HepG2 (cell line): ENCODE data around the gene IPP. TPM values are rescaled to one million over a fixed set of nuclear protein-coding genes. Genes with fewer than 3 reads are reported as not detected.

Experiments used
- ATAC-seq: fragments of 200-7000 bp; cut with Tn5 transposase; 3 replicates; pipeline ENCODE4 v1.9.1; 2020; ENCODE audit warnings: mild to moderate bottlenecking, moderate library complexity
- BruUV-seq: library from RNA; stranded (reverse); fragments of 400-500 nt; replicated peaks from 2 replicates; lab custom pipeline; 2021; lab: Mats Ljungman, UMichigan
- CTCF ChIA-PET: fragments of 300-600 bp; formaldehyde crosslinking; extraction: SDS; loops from one replicate; lab custom pipeline; 2021; ENCODE audit warnings: low total read pairs, inconsistent platforms, low intra/inter-chr PET ratio; lab: Yijun Ruan, JAX
- POLR2A ChIA-PET: fragments of 350-600 bp; sonication (Branson Sonifier 250); formaldehyde crosslinking; loops from one replicate; lab custom pipeline; 2020; ENCODE audit warnings: antibody characterized with exemption, inconsistent platforms; lab: Yijun Ruan, JAX
- DNase-seq: peaks from one replicate; pipeline ENCODE4 v3.0.0-alpha.2; 2015; ENCODE audit warnings: low spot score
- FAIRE-seq: peaks from 3 replicates; lab custom pipeline; 2011; peaks lifted over from hg19 to GRCh38; lab: Jason Lieb, UNC
- H2AFZ ChIP-seq: one replicate; pipeline ENCODE4 v1.6.1; 2011; ENCODE audit warnings: low read length, inconsistent platforms
- H3K27ac ChIP-seq: fragments of 300-600 bp; 3 replicates; pipeline ENCODE4 v1.8.0; 2011; ENCODE audit warnings: mixed run types, mild to moderate bottlenecking, mixed read lengths, low read length, inconsistent platforms; ENCODE audit not compliant: insufficient read depth; ENCODE audit errors: extremely low read length
- H3K27me3 ChIP-seq, 2 experiments: fragments of 200-600 bp in 1 of 2; 2 replicates in 1 of 2; 3 replicates in 1 of 2; pipeline versions ENCODE4 v1.6.0 to v1.8.0; 2011; ENCODE audit warnings: low read length in 2 of 2, mild to moderate bottlenecking in 2 of 2, moderate library complexity in 2 of 2, inconsistent platforms in 1 of 2; ENCODE audit not compliant: insufficient read depth in 2 of 2, control insufficient read depth in 1 of 2
- H3K36me3 ChIP-seq, 2 experiments: fragments of 200-600 bp in 1 of 2; replicated peaks in 1 of 2; 2 replicates in 1 of 2; 3 replicates in 1 of 2; pipeline versions ENCODE4 v1.5.1 to v1.8.0; 2011; ENCODE audit warnings: low read length in 2 of 2, inconsistent platforms in 1 of 2; ENCODE audit not compliant: insufficient read depth in 2 of 2, control insufficient read depth in 1 of 2
- H3K4me1 ChIP-seq: 2 replicates; pipeline ENCODE4 v1.5.1; 2012; ENCODE audit warnings: low read length, inconsistent platforms; ENCODE audit not compliant: insufficient read depth
- H3K4me2 ChIP-seq: 2 replicates; pipeline ENCODE4 v1.6.0; 2011; ENCODE audit warnings: low read depth, low read length, inconsistent platforms
- H3K4me3 ChIP-seq, 3 experiments: fragments of 200-600 bp in 1 of 3; sonication (generic), shearing (Covaris generic) in 1 of 3; replicated peaks in 1 of 3; 2 replicates each; pipeline ENCODE4 v1.5.1; 2011 to 2016; ENCODE audit warnings: low read length in 3 of 3, inconsistent platforms in 2 of 3, low read depth in 2 of 3, mild to moderate bottlenecking in 2 of 3, control low read depth in 1 of 3, mixed read lengths in 1 of 3; ENCODE audit not compliant: insufficient read depth in 1 of 3
- H3K79me2 ChIP-seq: one replicate; pipeline ENCODE4 v1.6.1; 2011; ENCODE audit warnings: low read length, inconsistent platforms; ENCODE audit not compliant: insufficient read depth
- H3K9ac ChIP-seq: 2 replicates; pipeline ENCODE4 v1.6.0; 2011; ENCODE audit warnings: mild to moderate bottlenecking, low read depth, low read length, inconsistent platforms; ENCODE audit not compliant: insufficient read depth
- H3K9me3 ChIP-seq: 2 replicates; pipeline ENCODE4 v1.5.1; 2012; ENCODE audit warnings: mild to moderate bottlenecking, low read length
- H4K20me1 ChIP-seq: 2 replicates; pipeline ENCODE4 v1.6.0; 2011; ENCODE audit warnings: inconsistent platforms, mild to moderate bottlenecking, low read length, moderate library complexity; ENCODE audit not compliant: insufficient read depth
- CBX5 ChIP-seq: sonication (generic); formaldehyde crosslinking; IDR thresholded peaks from 2 replicates; pipeline ENCODE4 v1.4.0; 2020; ENCODE audit warnings: missing genetic modification reagents, borderline replicate concordance
- MAFK ChIP-seq, 2 experiments: IDR thresholded peaks in 1 of 2; conservative IDR thresholded peaks in 1 of 2; 2 replicates each; pipeline ENCODE4 v1.6.1; 2011; ENCODE audit warnings: improper control_type of control experiment in 2 of 2, low read length in 2 of 2
- RARA ChIP-seq: IDR thresholded peaks from 2 replicates; pipeline ENCODE4 v1.6.1; 2016; ENCODE audit warnings: missing genetic modification reagents, missing compliant biosample characterization
- SMAD3 ChIP-seq: sonication (generic); formaldehyde crosslinking; IDR thresholded peaks from 2 replicates; pipeline ENCODE4 v1.4.0; 2020; ENCODE audit warnings: missing genetic modification reagents
- SRSF9 ChIP-seq: fragments of 200-400 bp; formaldehyde crosslinking; IDR thresholded peaks from 2 replicates; pipeline ENCODE4 v1.6.1; 2018; ENCODE audit warnings: borderline replicate concordance, mild to moderate bottlenecking, low read depth, low read length; ENCODE audit not compliant: insufficient read depth, poor library complexity, severe bottlenecking
- TBX3 ChIP-seq: fragments of 450-650 bp; IDR thresholded peaks from 2 replicates; pipeline ENCODE4 v1.6.1; 2017; ENCODE audit warnings: antibody characterized with exemption, mild to moderate bottlenecking, inconsistent platforms, borderline replicate concordance
- ZMAT3 ChIP-seq: sonication (generic); formaldehyde crosslinking; conservative IDR thresholded peaks from 2 replicates; pipeline ENCODE4 v1.7.0; 2021; ENCODE audit warnings: missing genetic modification reagents
- ZNF543 ChIP-seq: sonication (generic); formaldehyde crosslinking; IDR thresholded peaks from 2 replicates; pipeline ENCODE4 v1.4.0; 2020; ENCODE audit warnings: mild to moderate bottlenecking, missing genetic modification reagents
- ZNF577 ChIP-seq: sonication (generic); formaldehyde crosslinking; IDR thresholded peaks from 2 replicates; pipeline ENCODE4 v1.4.0; 2020; ENCODE audit warnings: mild to moderate bottlenecking, low read depth, missing genetic modification reagents, borderline replicate concordance
- ZNF704 ChIP-seq: sonication (generic); formaldehyde crosslinking; IDR thresholded peaks from 2 replicates; pipeline ENCODE4 v1.8.1; 2023; ENCODE audit warnings: mild to moderate bottlenecking, inconsistent platforms, moderate library complexity, missing genetic modification reagents, borderline replicate concordance
- WGBS: methylation state at CpG from one replicate; pipeline ENCODE4 v1.1.6; 2017; ENCODE audit warnings: low lambda C conversion rate; 5-methylcytosine and 5-hydroxymethylcytosine counted together
- in situ Hi-C: cut with HindIII; loops from 2 replicates; pipeline ENCODE4 v1.10.0; 2017; ENCODE audit warnings: low pct_unique_long_range_greater_than_20kb; ENCODE audit not compliant: extremely low pct_ligation_motif_present
- intact Hi-C: fragments of 100-400 bp; cut with micrococcal nuclease; formaldehyde crosslinking; loops from one replicate; pipeline ENCODE4 v1.10.0; 2022; ENCODE audit not compliant: unreplicated experiment
- polyA plus RNA-seq, 8 experiments: library from polyadenylated mRNA; depleted of rRNA in 3 of 8; stranded (reverse) in 7 of 8; unstranded in 1 of 8; fragments of >200 nt; fragmentation: Illumina TruSeq in 4 of 8; extraction: Trizol in 4 of 8; gene quantifications; 2 replicates each; pipeline versions ENCODE4 v1.2.1 to v1.2.3, GENCODE V29; 2011 to 2016; ENCODE audit warnings: low read depth in 4 of 8, missing spikeins in 1 of 8, mixed read lengths in 1 of 8; ENCODE audit not compliant: insufficient read depth in 1 of 8
- total RNA-seq, 5 experiments: library from RNA; depleted of rRNA; stranded (reverse); fragments of >200 nt; fragmentation: Illumina TruSeq; extraction: Trizol; gene quantifications; 2 replicates each; pipeline ENCODE4 v1.2.3, GENCODE V29; 2016; ENCODE audit warnings: low read depth in 1 of 5

The IPP gene
- total and polyA plus RNA-seq, 2 of the 13 experiments (the other 11 are each of a cell fraction or from before 2014, with no cell fraction given): 3.0 to 9.7 TPM

GRCh38 chr1:45767035-45767434 is 16.6 kb upstream of the IPP start:
- no TSS peak for BruUV-seq
- Histone ChIP-seq H3K79me2 (no peaks in the 10 kb centered on the region), H3K4me1 (peaks cover 15% of the 10 kb centered on the region), H3K9ac (no peak overlapping the region), H4K20me1 (no peaks in the 10 kb centered on the region), H2AFZ (no peak overlapping the region), H3K4me2 (no peak overlapping the region)
- in situ Hi-C loops: no loop called here
- ATAC-seq (no peak), FAIRE-seq (no peak)
- TF ChIP-seq ZMAT3 (no peak), ZNF577 (CRISPR knock-in tag) (no peak), SRSF9 (no peak), SMAD3 (CRISPR knock-in tag) (no peak), RARA (CRISPR knock-in tag) (no peak), ZNF704 (CRISPR knock-in tag) (no peak), CBX5 (CRISPR knock-in tag) (no peak), TBX3 (no peak), MAFK (conservative IDR thresholded peaks at IDR 0.05 in 1 of 2, IDR thresholded peaks at IDR 0.05 in 1 of 2; ENCODE audit: low read length in 2 of 2) (no peak), ZNF543 (CRISPR knock-in tag) (no peak)
- TF ChIP-seq, all 625 proteins: peak for 0
- POLR2A ChIA-PET: no interaction called here
- H3K36me3 ChIP-seq: no peaks in the 10 kb centered on the region
- no peaks in the 10 kb centered on the region; a peak in 1 of 5 replicates for H3K27me3 ChIP-seq
- CTCF ChIA-PET: no interaction called here
- no peaks in the 10 kb centered on the region for H3K9me3 ChIP-seq
- H3K4me3 ChIP-seq: no peak overlapping the region
- intact Hi-C loops: no loop called here
- WGBS: 78% methylated on average over 6 of the region's 6 CpGs
- no peak overlapping the region for H3K27ac ChIP-seq
- DNase-seq: no peak
